ENCODE results near the gene CTNNBL1.
"Not testable (repeated sequence)": the region's sequence is repeated elsewhere in the genome, so short reads cannot be mapped to it uniquely, and the experiment has no call there.

CTNNBL1 gene

DNA sequence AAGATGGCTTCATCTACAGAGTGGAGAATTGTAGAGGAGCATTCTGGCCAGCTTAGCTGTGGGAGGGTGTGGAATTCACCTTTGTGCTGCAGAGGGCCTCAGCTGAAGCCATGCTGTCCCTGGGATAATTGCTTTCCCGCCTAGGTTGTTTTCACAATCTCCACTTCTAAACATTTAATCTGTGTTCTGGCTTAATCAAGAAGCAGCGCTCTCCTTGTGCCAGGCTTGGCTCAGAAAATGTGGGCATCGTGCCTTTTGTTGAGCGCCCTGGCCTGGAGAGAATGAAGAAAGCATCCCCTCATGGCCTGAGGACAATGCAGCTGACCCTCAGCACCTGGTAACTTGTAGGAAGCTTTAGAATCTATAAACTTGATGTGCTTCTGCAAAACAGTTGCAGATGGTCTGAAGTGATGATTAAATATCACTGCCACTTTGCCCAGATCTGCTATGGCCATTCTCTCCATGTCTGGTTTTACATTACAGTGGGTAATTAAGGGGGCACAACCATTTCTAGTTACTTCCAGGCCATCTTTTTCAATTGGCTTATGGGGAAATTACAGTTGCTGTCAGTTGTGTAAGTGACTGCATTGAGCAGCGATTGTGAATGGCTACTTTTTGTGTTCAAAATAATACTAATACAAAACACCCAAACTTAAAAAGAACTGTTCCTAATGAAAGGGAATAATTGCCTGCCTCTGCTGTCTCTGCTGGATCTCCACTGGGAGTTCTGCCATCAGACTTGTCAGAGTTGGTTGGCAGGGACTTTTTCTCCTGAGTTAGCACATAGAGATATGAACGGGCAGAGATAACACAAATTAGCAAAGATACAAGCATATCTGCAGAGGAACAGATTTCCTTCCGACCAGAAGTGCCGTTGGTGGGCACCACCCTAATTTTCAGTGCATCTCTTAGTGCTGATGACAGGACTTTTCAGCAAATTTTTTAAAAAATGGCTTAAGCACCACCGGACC is 18.4 kb downstream of the CTNNBL1 start:
- no peak for DNase-seq

DNA sequence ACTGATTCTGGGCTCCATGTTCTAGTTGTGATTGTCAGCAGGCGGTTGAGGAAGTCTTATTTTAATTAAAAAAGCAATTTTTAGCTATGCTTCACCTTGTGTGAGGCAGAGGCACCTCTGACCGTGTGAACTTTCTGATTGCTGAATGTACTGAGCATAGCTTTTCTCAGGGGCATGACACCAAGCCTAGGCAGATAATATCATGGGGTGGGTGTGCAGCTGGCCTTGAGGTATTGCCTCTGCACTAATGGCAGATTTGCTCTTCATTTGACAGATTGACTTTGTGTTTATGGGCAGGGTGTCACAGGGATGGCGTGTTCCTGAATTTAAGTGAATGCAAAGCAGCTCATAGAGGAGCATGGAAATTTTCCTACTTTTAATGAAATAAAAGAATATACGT is 19.6 kb downstream of the CTNNBL1 start:
- no peak for DNase-seq

DNA sequence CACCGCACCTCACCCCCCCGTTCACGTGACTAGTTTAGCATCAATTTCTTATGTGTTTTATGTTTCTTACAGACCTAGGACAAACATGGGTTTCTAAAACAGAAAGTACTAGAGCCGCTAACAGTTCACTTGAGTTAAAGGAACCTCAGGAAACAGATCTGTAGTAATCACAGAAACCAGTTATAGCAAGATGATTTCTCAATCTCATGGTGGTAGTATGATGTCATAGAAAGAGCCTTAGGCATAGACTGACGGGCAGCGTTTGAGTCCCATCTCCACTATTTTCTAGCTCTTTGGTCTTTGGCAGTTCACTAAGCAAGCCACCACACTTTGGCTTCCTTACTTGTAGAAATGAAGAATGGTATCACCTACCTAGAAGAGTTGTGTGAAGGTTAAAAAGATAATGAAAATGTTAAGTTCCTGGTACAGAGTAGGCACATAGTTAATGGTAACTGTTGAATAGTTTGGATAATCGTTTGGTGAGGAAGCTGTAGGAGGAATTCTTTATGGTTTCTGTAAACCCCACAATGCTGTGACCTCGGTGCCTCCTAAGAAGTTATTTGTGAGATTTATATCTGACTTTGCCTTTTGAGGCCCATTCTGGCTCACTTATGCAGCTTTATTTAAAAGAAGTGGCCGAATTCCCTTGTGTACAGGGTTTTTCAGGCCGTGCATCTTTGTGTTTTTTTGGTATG is 21.3 kb downstream of the CTNNBL1 start:
- no peak for DNase-seq

DNA sequence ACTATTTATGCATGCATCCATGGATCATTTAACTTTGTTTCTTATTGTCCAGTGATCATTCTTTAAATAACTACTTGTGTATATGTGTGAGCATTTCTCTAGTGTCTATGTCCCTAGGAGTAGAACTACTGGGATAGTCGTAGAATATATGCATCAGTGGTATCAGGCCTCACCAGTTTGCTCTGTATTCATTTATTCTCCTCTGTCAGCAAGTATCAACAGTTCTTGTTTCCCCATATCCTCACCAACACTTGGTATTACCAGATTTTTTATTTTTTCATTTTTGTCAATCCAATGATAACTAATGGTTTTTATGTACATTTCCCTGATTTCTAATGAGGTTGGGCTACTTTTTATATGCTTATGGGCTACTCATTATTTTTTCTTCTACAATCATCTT is 27.9 kb downstream of the CTNNBL1 start:
- DNase-seq, result no peak

DNA sequence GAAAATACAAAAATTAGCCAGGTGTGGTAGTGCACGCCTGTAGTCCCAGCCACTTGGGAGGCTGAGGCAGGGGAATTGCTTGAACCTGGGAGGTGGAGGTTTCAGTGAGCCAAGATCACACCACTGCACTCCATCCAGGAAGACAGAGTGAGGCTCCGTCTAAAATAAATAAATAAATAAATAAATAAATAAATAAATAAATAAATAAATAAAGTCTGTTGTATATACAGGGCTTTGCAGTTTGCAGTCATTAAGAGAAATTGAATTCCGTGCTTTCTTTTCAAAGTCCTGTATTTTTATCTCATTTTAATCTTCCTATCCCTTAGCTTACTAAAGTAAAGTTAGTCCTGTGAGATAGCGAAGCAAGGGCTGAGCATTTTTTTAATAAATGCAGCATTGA is 28.5 kb downstream of the CTNNBL1 start:
- DNase-seq, result not testable (repeated sequence)

DNA sequence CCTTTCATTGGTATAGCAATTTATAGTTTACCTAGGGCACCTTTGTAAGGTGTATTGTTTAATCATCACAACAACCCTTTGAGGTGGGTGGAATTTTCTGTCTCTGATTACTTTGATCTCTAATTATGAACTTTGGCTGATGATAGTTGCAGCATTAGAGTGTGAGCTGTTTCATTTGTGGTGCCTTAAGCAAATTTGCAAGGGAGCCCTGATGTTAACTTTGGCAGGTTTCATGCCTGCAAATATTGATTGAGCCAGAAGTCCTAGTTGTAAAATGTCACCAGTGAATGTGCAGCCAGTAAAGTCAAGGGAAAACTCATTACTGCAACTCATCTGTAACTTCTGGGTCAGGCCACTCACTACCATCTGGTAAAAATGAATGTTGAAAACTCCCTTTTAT is 29.8 kb downstream of the CTNNBL1 start:
- no peak for DNase-seq

DNA sequence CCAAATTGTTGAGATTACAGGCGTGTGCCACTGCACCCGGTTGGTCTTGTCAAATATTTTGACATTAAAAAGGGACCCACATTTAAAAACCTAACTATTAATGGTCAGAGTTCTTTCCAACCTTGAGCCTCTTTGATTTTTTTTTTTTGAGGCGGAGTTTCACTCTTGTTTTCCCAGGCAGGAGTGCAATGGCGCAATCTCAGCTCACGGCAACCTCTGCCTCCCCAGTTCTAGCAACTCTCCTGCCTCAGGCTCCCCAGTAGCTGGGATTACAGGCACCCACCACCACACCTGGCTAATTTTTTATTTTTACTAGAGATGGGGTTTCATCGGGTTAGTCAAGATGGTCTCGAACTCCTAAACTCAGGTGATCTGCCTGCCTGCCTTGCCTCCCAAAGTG is 31.3 kb downstream of the CTNNBL1 start:
- no peak for DNase-seq

DNA sequence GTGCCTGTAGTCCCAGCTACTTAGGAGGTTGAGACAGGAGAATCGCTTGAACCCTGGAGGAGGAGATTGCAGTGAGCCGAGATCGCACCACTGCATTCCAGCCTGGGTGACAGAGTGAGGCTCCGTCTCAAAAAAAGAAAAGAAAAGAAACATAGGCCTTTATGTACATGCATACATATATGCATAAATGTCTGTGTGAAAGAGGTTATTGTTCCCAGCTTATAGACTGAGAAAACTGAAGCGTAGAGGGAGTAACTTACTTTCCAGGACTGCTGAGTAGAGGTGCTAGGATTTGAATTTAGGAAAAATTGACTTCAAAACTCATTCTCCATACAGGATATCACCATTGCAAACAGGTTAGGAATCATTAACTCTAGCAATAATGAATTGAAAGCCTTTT is 32.0 kb downstream of the CTNNBL1 start:
- no peak for DNase-seq

DNA sequence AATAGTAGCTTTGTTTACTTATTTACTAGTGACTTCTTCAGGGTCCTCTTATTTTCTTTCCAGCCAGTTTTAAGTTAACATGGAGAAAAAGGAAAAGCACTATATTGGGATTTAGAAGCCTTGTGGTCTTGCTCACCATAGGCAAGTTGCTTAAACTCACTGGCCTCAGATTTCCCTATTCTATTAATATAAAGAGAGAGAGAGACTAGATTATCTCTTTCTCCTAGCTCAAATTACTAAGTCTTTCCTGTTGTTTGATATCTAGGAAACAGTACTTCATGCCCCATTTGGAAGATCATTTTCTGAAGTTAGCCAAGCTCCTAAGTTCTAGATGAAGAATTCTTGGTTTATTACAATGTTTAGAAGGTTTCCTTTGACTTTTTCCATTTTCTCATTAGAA is 32.5 kb downstream of the CTNNBL1 start:
- no peak for DNase-seq

DNA sequence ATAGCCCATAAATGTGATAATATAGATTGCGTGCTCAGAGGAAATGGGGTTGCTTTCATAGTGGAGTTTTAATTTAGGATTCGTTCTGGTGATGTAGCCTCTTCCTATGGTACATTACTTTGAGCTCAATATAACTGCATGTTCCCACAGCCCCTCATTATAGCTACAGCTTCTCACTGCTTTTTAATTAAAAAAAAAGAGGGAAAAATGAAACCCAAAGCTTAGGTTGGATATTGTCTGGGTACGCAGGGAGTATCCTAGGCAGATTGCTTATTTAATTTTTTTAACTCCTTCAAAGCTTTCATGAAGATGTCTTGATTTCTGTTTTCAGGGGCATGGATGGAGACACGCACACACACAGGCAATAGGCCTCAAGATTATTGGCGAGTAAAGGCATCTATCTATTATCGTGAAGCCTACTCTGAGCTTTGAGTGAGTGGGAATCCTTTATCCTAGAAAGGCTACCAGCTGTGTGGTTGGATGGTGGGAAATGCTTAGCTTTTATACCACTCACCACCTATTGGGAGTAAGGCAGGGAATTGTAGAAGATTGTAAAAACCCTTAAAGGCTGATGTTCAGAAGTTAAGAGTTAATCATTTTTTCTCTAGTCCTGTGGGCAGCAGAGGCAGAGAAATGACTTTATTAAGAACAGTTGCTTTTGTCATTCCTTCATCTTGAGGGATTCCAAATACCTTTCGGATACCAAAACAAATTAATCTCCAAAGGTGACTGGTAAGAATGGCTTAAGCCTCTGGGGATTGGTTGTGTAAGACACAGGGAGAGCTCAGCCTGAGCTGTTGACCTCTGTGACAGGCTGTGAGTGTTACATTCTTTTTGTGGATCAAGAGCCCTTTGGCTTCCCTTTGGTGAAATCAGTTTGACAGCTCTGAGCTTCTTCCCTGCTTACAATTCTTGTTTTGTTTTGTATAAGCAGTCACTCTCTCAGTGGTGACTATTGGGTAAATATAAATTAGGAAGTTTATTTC is 33.4 kb downstream of the CTNNBL1 start:
- DNase-seq, result no peak

DNA sequence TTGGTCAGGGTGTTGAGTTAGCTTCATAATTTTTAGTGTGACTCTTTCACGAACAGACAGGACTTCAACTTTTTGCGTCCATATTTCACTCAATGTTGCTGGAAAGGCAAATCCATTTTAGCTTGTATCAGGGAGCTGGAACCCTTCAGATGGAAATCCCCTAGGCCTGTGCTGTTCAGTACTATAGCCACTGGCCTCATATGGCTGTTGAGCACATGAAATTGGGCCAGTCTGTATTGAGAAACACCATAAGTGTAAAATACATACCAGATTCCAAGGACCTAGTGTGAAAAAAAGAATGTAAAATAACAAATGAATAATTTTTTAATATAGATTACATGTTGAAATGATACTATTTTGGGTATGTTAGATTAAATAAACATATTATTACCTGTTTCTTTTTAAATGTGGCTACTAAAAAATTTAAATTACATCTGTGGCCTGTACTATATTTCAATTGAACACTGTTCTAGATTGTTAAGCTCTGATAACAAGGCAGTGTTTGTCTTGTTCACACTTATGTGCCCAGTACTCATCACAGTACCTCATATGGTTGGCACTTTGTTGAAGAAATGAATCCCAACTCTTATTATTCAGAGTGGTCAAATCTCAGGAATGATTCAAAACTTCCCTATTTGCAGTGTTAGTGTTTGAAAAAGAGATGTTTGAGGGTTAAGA is 34.3 kb downstream of the CTNNBL1 start:
- DNase-seq, result no peak

DNA sequence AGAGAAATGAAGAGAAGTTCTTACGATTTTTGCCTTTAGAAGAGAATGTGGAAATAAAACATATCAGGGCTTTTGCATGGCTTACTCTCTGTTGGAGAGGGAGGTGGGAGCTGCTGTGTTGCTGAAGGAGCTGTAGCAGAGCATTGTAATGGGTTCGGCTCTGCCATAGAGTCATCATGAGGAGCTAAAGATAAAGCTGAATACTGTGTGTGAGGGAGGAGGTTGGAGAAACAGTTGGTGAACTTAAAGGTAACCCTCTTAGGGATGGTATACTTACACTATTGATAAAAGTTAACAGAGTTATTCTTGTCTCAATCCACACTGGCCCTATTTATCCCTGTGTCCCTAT is 34.8 kb downstream of the CTNNBL1 start:
- no peak for DNase-seq

DNA sequence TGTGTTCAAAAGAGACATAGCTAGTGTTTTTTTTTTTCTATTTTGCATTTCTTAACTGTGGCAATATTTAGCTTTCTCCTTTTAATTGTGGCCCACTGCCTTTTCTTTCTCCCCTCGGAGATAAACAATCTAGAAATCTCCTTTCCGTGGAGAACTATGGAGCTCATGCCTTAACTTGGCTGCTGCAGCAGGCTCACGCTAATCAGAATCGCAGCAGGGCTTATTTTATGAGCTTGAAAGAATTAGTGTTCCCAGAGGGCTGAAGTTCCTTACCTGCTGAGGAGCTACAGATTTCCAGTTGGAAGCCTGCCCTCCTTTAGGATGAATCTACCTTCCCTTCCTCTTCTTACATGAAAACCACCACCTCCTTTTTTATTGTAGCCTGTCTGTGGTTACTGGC is 35.6 kb downstream of the CTNNBL1 start:
- DNase-seq, result no peak

DNA sequence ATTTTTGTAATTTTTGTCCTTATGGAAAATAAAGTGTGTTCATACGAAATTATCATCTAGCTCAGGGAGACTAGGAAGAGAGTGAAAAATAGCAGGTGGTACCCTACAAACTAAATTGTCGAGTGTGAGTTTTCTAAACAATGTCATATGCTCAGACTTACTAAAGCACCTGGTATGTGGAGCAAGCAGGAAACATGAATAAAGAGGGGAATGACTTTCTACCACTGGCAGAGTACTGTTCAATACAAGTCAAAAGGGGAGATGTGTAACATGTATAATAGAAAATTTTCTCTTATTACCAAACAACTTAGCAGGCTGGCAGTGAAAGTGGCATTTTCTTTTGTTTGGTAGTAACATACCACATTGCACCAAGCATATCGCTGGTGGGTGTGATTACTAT is 36.1 kb downstream of the CTNNBL1 start:
- no peak for DNase-seq

DNA sequence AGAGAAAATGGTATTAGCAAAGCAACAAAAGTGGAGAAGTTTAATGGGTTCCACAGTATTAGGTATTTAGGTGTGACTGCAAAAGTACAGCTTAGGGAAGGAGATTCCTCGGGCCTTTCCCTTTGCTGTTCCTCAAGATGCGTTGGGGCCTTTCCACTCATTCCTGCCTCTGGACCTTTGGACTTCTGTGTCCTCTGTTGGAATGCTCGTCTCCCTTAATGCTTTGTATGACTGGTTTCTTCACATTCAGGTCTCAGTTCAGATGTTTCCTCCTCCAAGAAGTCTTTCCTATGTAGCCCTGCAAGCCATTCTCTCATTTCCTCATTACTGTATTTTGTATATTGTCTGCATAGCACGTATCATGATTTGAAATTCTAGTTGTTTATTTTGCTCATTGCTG is 39.6 kb downstream of the CTNNBL1 start:
- no peak for DNase-seq

DNA sequence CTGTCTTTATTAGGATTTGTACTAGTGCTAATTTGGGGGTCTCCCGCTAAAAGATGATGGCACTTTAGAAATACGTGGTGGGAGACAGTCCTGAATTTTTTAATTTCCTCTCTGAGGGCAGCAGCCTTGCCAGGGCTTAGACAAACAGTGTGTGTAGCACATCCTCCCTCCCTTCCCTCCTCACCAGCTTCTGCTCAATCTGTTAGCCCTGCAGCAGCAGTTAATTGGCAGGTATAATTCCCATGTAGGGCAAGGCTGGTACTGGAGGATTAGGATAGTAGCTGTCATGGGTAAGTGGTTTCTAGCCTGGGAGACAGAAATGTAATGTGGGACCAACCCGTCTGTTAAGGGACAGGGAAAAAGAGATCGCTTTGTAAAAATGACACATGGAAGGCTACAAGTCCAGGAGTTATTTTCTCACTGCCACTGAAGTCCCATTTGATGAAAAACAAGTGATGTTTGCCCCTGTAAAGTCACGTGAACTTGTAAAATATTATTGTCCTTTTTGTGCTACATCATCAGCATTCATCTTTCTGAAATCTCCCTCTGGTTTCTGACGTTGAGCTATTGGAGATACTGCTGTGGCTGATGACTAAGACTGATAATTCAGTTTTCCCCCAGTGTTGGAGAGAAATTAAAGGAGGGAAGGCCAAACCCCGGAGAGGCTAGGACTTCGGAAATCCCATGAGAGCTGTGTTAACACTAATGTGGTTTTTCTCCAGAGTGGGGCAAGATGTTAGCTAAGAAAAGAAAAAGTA is 40.6 kb downstream of the CTNNBL1 start:
- no peak for DNase-seq

DNA sequence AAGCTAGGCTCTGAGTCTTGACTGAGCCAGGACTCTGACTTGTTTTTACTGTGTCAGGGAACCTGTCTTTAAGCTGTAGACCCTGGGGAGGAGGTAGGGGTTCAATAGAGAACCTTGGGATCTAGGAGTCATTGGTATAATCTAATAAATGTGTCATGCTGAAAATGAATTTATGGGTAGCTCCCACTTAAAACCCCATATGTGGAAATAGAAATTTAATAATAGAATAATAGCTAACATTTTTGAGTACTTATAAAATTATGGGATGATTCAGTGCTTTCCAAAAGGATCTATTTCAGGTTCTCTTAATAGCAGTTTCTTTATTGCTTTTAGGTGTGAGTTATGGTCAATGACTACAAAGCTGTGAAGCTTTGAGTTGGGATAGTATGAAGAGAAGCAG is 41.7 kb downstream of the CTNNBL1 start:
- no peak for DNase-seq

DNA sequence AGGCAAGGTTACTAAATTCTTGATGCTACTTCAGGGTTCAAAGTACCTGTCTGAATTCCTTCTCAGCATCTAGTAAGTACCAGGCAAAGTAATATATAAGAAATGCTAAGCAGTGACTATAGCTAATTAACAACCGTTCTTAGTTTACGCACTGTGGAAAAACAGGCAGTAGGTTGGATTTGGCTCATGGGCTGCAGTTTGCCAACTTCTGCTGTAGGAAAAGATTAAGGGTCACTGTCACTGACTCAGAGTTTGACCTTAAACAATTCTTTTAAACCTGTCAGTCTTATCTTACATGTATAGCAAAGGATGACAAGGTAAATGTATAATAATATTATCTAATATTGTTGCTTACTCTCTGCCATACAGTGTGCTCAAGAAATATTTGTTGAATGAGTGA is 42.3 kb downstream of the CTNNBL1 start:
- DNase-seq, result no peak

DNA sequence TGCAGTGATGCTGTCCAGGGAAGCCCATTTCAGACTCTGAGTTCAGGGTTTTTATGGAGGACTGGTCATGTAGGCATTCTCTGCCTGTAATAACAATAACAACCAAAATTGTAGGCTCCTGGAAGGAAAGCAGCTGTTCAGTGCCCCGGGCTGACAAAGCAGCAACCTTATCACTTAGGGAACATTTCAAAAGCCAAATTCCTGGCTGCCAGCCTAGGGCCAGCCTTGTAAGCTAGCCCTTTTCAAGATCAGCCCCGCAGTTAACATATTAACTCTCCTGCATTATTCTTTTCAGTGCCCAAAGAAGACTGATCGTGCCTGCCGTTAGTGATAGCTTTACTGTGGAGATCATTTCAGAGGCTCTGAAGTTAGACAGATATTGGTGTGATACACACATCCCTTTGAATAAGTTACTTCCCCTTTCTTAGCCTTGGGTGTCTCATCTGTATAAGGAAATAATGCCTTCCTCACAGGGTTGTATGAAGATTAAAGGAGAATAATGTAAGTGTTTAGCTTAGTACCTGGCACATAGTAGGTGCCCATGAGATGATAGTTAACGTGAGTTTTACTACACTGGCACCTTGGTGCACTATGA is 44.1 kb downstream of the CTNNBL1 start:
- DNase-seq, result no peak

DNA sequence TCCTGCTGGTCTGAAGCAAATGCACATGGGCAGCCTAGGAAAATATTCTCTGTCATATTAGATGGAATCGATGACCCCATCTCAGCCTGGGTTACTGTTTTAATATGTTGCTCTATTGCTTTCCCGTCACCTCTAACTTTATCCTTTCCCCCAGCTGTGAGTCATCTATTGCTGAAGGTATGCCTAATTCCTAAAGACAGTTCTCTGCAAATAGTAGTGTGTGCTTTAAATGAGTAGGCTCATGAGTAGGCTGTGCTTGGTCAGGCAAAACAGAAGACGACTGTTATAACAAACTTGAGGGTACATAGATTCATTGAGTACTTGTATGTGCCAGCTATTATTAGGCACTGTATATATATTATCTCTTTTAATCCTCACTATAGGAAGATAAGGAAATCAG is 47.2 kb downstream of the CTNNBL1 start:
- DNase-seq, result no peak

DNA sequence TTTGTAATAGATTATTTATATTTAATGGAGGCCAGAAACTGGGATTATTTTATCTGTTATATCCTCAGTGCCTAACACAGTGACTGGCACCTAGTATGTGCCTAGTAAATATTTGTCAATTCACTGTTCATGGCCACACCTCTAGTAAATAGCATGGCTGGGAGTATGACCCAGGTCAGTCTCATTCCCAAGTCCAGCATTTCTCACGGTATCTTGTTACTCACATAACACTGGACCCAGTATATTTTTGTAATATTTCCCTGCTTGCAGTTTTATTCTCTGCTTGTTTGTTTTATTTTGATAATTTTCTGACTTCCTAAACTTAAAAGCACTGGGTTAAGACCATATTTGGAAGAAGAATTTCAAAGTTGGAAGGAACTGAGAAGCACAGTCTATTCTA is 47.7 kb downstream of the CTNNBL1 start:
- DNase-seq, result no peak

Data from activated CD4-positive, alpha-beta T cell treated with anti-CD3 and anti-CD28 coated beads for 48 hours (primary cell).